ENCODE measurements around the gene ADGRD1. TPM values are rescaled to one million over a fixed set of nuclear protein-coding genes. Genes with fewer than 3 reads are reported as not detected.
A peak's percentile ranks its signal among the peaks of the same experiment; 100 is the strongest.

ADGRD1 gene
- total RNA-seq, 4 donors from 2014 or later, result 28.2 to 52.4 (median 41.8) TPM

DNA sequence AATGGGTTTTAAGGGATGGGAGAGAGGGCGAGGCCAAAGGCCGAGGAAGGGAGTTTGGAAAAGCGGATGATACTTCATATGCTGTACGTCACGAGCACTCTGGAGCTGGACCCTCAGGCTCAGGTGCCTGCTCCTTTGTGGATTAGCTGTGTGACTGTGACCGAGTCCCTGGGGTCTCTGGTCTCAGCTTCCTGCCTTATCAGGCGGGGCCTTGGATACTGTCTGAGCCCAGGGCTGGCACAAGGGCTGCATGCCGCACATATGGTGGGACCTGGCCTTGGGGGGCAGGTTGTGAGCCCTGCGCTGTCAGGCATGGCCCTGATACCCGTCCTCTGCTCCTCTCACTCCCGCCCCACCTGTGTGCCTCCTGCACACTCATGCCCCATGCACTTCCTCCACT, 95.3 kb downstream of the ADGRD1 start:
- Histone ChIP-seq H3K27me3 (no peaks in the 10 kb centered on the region), H3K27ac (replicated peaks in 1 of 4) (peak overlapping the region in 2 of 4 donors; percentile 9 to 41), H3K4me3 (no peak overlapping the region), H3K4me1 (peaks cover 23 to 31% (median 26%) of the 10 kb centered on the region in 4 donors), H3K9me3 (no peaks in the 10 kb centered on the region), H3K36me3 (peaks cover 0 to 12% (median 6%) of the 10 kb centered on the region in 4 donors)
- DNase-seq (ENCODE audit: extremely low spot score), result no peak
- WGBS, result 95% methylated on average over 10 of the region's 11 CpGs
- intact Hi-C loops (cut with DNase I), result no loop called here
- TF ChIP-seq, protein P1, sequence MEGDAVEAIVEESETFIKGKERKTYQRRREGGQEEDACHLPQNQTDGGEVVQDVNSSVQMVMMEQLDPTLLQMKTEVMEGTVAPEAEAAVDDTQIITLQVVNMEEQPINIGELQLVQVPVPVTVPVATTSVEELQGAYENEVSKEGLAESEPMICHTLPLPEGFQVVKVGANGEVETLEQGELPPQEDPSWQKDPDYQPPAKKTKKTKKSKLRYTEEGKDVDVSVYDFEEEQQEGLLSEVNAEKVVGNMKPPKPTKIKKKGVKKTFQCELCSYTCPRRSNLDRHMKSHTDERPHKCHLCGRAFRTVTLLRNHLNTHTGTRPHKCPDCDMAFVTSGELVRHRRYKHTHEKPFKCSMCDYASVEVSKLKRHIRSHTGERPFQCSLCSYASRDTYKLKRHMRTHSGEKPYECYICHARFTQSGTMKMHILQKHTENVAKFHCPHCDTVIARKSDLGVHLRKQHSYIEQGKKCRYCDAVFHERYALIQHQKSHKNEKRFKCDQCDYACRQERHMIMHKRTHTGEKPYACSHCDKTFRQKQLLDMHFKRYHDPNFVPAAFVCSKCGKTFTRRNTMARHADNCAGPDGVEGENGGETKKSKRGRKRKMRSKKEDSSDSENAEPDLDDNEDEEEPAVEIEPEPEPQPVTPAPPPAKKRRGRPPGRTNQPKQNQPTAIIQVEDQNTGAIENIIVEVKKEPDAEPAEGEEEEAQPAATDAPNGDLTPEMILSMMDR (IDR thresholded peaks at IDR 0.05), result no peak

GRCh38 chr12:131049549-131050339, 96.0 kb downstream of the ADGRD1 start:
- Histone ChIP-seq H3K9me3 (no peaks in the 10 kb centered on the region), H3K36me3 (peaks cover 0 to 10% (median 6%) of the 10 kb centered on the region in 4 donors), H3K27ac (replicated peaks in 1 of 4) (peak overlapping the region in 2 of 4 donors; percentile 24 to 60), H3K4me1 (peaks cover 23 to 31% (median 26%) of the 10 kb centered on the region in 4 donors), H3K4me3 (no peak overlapping the region), H3K27me3 (no peaks in the 10 kb centered on the region)
- no peak for DNase-seq (ENCODE audit: extremely low spot score)
- TF ChIP-seq POLR2AphosphoS5 (IDR thresholded peaks at IDR 0.05) (peak; percentile 11 to 13), EP300 (IDR thresholded peaks at IDR 0.05) (no peak)
- 71% methylated on average over 13 of the region's 22 CpGs for WGBS
- intact Hi-C loops (cut with DNase I), result no loop called here

GRCh38 chr12:131050463-131051154, 96.9 kb downstream of the ADGRD1 start:
- H3K9me3 ChIP-seq, result no peaks in the 10 kb centered on the region
- no peak for DNase-seq (ENCODE audit: extremely low spot score)
- TF ChIP-seq, protein P1 (IDR thresholded peaks at IDR 0.05), result no peak
- no peak for TF ChIP-seq POLR2AphosphoS5 (IDR thresholded peaks at IDR 0.05)
- H3K27ac ChIP-seq (replicated peaks in 1 of 4), result no peak overlapping the region
- H3K36me3 ChIP-seq, result peaks cover 0 to 6% (median 0%) of the 10 kb centered on the region in 4 donors
- peaks cover 23 to 31% (median 26%) of the 10 kb centered on the region in 4 donors for H3K4me1 ChIP-seq
- intact Hi-C loops (cut with DNase I), result no loop called here
- no peak overlapping the region for H3K4me3 ChIP-seq
- H3K27me3 ChIP-seq, result no peaks in the 10 kb centered on the region
- 88% methylated on average over 21 of the region's 26 CpGs for WGBS

DNA sequence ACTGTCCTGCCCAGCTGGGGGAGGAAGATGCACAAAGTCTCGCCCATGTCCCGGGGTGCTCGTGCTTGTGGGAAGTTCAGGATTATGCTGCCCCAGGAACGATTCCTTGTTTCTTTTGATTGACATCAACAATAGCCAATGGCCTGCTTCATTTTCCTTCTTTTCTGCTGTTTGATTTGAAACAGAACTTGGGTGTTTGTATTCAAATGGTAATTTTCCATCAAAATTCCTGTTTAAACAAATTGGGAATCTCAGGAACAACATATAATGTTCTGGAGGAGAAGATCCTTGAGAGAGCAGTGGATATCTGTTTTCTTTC, 97.4 kb downstream of the ADGRD1 start:
- 93% methylated on average over 4 of the region's 4 CpGs for WGBS
- Histone ChIP-seq H3K4me1 (peaks cover 23 to 31% (median 26%) of the 10 kb centered on the region in 4 donors), H3K27ac (replicated peaks in 1 of 4) (no peak overlapping the region), H3K36me3 (peaks cover 0 to 6% (median 0%) of the 10 kb centered on the region in 4 donors), H3K4me3 (no peak overlapping the region), H3K27me3 (no peaks in the 10 kb centered on the region), H3K9me3 (no peaks in the 10 kb centered on the region)
- DNase-seq (ENCODE audit: extremely low spot score), result no peak
- intact Hi-C loops (cut with DNase I), result no loop called here
- no peak for TF ChIP-seq EP300 (IDR thresholded peaks at IDR 0.05)

GRCh38 chr12:131052063-131052781, 98.5 kb downstream of the ADGRD1 start:
- intact Hi-C loops (cut with DNase I), result no loop called here
- Histone ChIP-seq H3K27ac (replicated peaks in 1 of 4) (no peak overlapping the region), H3K9me3 (no peaks in the 10 kb centered on the region), H3K4me1 (peaks cover 23 to 28% (median 24%) of the 10 kb centered on the region in 4 donors), H3K36me3 (peaks cover 0 to 6% (median 0%) of the 10 kb centered on the region in 4 donors), H3K27me3 (no peaks in the 10 kb centered on the region), H3K4me3 (no peak overlapping the region)
- no peak for TF ChIP-seq POLR2A (IDR thresholded peaks at IDR 0.05; ENCODE audit: low read depth)
- TF ChIP-seq, protein P1 (IDR thresholded peaks at IDR 0.05), result no peak
- TF ChIP-seq EP300 (IDR thresholded peaks at IDR 0.05), result no peak
- TF ChIP-seq POLR2AphosphoS5 (IDR thresholded peaks at IDR 0.05), result no peak
- 94% methylated on average over 15 of the region's 15 CpGs for WGBS
- DNase-seq (ENCODE audit: extremely low spot score), result no peak

Data from esophagus muscularis mucosa (tissue), 4 donors.